H1 (cell line): ENCODE measurements around the gene BRD1. TPM values are rescaled to one million over a fixed set of nuclear protein-coding genes. Genes with fewer than 3 reads are reported as not detected.

ENCODE experiments used
- CTBP2 ChIP-seq: IDR thresholded peaks from 2 replicates; pipeline ENCODE4 v1.7.0; 2011; ENCODE audit warnings: borderline replicate concordance, mild to moderate bottlenecking, moderate library complexity, mixed read lengths, low read length; ENCODE audit not compliant: insufficient read depth, insufficient read length
- polyA plus RNA-seq, 7 experiments: library from polyadenylated mRNA; depleted of rRNA in 3 of 7; stranded (reverse) in 5 of 7; unstranded in 2 of 7; fragments of >200 nt in 5 of 7; fragments of 200-250 nt in 2 of 7; gene quantifications; 1 replicate in 5 of 7; 2 replicates in 1 of 7; 4 replicates in 1 of 7; pipeline versions ENCODE4 v1.2.1 to v1.2.3, GENCODE V29; 2011 to 2013; ENCODE audit warnings: missing spikeins in 2 of 7, mixed read lengths in 2 of 7
- total RNA-seq: library from RNA; stranded (reverse); fragmentation: NEBNext Ultra II Directional; extraction: Animal tissue kit (Norgen Biotek cat#: 25700); gene quantifications from 2 replicates; pipeline ENCODE4 v1.2.1, GENCODE V29; 2021
- TF ChIP-seq, protein P1 (sequence below): IDR thresholded peaks from 2 replicates; pipeline ENCODE4 v1.6.1; 2011; ENCODE audit warnings: low read length, improper control_type of control experiment

BRD1 gene
- total and polyA plus RNA-seq, 2 of the 8 experiments (the other 6 are each of a cell fraction or from before 2014, with no cell fraction given): 6.8 to 34.0 TPM

DNA sequence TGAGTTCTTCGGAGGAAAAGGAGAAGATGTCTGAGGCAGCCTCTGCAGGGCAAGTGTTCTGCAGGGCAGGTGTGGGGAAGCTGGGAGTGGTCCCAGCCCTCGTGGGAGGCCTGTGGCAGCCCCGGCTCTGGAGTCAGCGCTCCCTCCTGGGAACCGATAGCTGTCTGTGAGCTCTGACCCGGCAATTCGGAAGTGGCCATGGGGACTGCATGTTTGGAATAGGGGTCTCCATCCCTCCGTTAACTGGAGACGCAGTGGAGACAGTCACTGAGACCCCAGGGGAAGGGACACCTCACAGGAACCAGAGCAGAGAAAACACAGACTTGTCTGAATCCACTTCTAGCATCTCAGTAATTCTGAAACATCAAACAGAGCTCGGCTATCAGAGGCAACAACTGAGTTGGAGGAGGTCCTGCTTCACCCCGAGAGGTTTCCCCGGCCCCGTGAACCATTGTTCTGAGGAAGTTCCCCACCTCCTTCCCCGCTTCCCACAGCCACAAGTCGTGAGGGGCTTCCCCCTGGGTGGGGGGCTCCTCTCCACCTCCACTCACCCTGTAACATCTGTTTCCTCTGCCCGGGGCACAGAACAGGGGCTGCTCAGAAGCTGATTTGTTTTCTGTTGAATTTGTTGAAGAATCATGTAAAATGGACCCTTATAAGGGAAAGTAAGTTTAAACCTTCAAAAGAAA lies 99.6 kb downstream of the BRD1 start (continued):
- TF ChIP-seq, protein P1, sequence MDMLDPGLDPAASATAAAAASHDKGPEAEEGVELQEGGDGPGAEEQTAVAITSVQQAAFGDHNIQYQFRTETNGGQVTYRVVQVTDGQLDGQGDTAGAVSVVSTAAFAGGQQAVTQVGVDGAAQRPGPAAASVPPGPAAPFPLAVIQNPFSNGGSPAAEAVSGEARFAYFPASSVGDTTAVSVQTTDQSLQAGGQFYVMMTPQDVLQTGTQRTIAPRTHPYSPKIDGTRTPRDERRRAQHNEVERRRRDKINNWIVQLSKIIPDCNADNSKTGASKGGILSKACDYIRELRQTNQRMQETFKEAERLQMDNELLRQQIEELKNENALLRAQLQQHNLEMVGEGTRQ: no peak
- no peak for TF ChIP-seq CTBP2
